SK-N-SH treated with all-trans-retinoic acid at 6 μM for 48 hours (cell line): ENCODE results near the gene HMCN2.

Source experiments
- ARNTL ChIP-seq: fragments of 450-650 bp; formaldehyde crosslinking; IDR thresholded peaks from 2 replicates; pipeline ENCODE4 v1.5.0; 2020; ENCODE audit warnings: low read depth, mild to moderate bottlenecking, moderate library complexity, borderline replicate concordance
- BACH2 ChIP-seq: fragments of 250-450 bp; sonication (Bioruptor Pico); IDR thresholded peaks from 2 replicates; pipeline ENCODE4 v1.9.0; 2021; ENCODE audit warnings: mild to moderate bottlenecking, borderline replicate concordance
- GLIS3 ChIP-seq: fragments of 250-450 bp; sonication (Bioruptor Pico); IDR thresholded peaks from 2 replicates; pipeline ENCODE4 v1.5.0; 2020; ENCODE audit warnings: mild to moderate bottlenecking, moderate library complexity
- OSR1 ChIP-seq: fragments of 250-450 bp; sonication (Bioruptor Pico); IDR thresholded peaks from 2 replicates; pipeline ENCODE4 v1.8.0; 2022; ENCODE audit warnings: moderate library complexity, mild to moderate bottlenecking, inconsistent platforms
- TOX ChIP-seq: fragments of 250-450 bp; sonication (Bioruptor Pico); IDR thresholded peaks from 2 replicates; pipeline ENCODE4 v1.8.0; 2021; ENCODE audit warnings: mild to moderate bottlenecking, moderate library complexity, borderline replicate concordance
- ZFP3 ChIP-seq: fragments of 250-450 bp; sonication (Bioruptor Pico); IDR thresholded peaks from 2 replicates; pipeline ENCODE4 v1.5.0; 2020; ENCODE audit warnings: mild to moderate bottlenecking, moderate library complexity
- ZFP30 ChIP-seq: fragments of 450-650 bp; formaldehyde crosslinking; IDR thresholded peaks from 2 replicates; pipeline ENCODE4 v1.5.0; 2022; ENCODE audit warnings: mild to moderate bottlenecking, moderate library complexity
- ZNF565 ChIP-seq: fragments of 450-650 bp; formaldehyde crosslinking; conservative IDR thresholded peaks from 2 replicates; pipeline ENCODE4 v1.5.0; 2020; ENCODE audit warnings: low read depth, mild to moderate bottlenecking, moderate library complexity
- TF ChIP-seq, protein P1 (sequence below): fragments of 250-450 bp; sonication (Bioruptor Pico); IDR thresholded peaks from 2 replicates; pipeline ENCODE4 v1.8.0; 2020; ENCODE audit warnings: mild to moderate bottlenecking, moderate library complexity, borderline replicate concordance
- TF ChIP-seq, protein P2 (sequence below): fragments of 250-450 bp; sonication (Bioruptor Pico); IDR thresholded peaks from 2 replicates; pipeline ENCODE4 v1.5.1; 2021; ENCODE audit warnings: mild to moderate bottlenecking, moderate library complexity

DNA sequence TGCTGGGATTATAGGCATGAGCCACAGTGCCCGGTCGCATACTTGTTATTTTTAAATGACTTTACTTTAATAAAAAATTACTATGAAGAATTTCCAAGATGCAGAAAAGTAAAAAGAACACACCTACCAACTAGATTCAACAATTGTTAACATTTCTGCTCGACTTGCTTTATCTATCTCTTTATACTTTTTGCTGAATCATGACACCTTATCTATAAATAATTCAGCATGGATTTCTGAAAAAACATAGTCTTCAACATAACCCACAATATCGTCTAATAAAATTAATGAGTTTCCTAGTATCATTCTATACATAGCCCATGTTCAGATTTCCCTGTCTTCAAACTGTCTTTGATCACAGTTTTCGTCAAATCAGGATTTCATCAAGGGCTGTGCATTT is 25.9 kb downstream of the HMCN2 start:
- TF ChIP-seq OSR1: no peak
- TF ChIP-seq, protein P1, sequence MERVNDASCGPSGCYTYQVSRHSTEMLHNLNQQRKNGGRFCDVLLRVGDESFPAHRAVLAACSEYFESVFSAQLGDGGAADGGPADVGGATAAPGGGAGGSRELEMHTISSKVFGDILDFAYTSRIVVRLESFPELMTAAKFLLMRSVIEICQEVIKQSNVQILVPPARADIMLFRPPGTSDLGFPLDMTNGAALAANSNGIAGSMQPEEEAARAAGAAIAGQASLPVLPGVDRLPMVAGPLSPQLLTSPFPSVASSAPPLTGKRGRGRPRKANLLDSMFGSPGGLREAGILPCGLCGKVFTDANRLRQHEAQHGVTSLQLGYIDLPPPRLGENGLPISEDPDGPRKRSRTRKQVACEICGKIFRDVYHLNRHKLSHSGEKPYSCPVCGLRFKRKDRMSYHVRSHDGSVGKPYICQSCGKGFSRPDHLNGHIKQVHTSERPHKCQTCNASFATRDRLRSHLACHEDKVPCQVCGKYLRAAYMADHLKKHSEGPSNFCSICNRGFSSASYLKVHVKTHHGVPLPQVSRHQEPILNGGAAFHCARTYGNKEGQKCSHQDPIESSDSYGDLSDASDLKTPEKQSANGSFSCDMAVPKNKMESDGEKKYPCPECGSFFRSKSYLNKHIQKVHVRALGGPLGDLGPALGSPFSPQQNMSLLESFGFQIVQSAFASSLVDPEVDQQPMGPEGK (CRISPR knock-in tag): no peak
- no peak for TF ChIP-seq ZFP3 (CRISPR knock-in tag)
- TF ChIP-seq, protein P2, sequence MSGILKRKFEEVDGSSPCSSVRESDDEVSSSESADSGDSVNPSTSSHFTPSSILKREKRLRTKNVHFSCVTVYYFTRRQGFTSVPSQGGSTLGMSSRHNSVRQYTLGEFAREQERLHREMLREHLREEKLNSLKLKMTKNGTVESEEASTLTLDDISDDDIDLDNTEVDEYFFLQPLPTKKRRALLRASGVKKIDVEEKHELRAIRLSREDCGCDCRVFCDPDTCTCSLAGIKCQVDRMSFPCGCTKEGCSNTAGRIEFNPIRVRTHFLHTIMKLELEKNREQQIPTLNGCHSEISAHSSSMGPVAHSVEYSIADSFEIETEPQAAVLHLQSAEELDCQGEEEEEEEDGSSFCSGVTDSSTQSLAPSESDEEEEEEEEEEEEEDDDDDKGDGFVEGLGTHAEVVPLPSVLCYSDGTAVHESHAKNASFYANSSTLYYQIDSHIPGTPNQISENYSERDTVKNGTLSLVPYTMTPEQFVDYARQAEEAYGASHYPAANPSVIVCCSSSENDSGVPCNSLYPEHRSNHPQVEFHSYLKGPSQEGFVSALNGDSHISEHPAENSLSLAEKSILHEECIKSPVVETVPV (CRISPR knock-in tag): no peak
- no peak for TF ChIP-seq GLIS3
- TF ChIP-seq ZNF565 (CRISPR knock-in tag): no peak
- no peak for TF ChIP-seq ARNTL (CRISPR knock-in tag)
- TF ChIP-seq ZFP30: no peak
- TF ChIP-seq BACH2 (CRISPR knock-in tag): no peak
- TF ChIP-seq TOX (CRISPR knock-in tag): no peak
